ENCODE data around the gene CDH11. TPM values are rescaled to one million over a fixed set of nuclear protein-coding genes. Genes with fewer than 3 reads are reported as not detected.

Gene CDH11, protein sequence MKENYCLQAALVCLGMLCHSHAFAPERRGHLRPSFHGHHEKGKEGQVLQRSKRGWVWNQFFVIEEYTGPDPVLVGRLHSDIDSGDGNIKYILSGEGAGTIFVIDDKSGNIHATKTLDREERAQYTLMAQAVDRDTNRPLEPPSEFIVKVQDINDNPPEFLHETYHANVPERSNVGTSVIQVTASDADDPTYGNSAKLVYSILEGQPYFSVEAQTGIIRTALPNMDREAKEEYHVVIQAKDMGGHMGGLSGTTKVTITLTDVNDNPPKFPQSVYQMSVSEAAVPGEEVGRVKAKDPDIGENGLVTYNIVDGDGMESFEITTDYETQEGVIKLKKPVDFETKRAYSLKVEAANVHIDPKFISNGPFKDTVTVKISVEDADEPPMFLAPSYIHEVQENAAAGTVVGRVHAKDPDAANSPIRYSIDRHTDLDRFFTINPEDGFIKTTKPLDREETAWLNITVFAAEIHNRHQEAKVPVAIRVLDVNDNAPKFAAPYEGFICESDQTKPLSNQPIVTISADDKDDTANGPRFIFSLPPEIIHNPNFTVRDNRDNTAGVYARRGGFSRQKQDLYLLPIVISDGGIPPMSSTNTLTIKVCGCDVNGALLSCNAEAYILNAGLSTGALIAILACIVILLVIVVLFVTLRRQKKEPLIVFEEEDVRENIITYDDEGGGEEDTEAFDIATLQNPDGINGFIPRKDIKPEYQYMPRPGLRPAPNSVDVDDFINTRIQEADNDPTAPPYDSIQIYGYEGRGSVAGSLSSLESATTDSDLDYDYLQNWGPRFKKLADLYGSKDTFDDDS
- total RNA-seq, result 28.5 and 31.7 TPM in 2 replicates
- long read RNA-seq, full-length matches to known transcripts, result 16 of 28 reads
- long read RNA-seq, partial matches to known transcripts, result 5 of 28 reads
- long read RNA-seq, other reads (novel, unspliced or antisense), result 7 of 28 reads

DNA sequence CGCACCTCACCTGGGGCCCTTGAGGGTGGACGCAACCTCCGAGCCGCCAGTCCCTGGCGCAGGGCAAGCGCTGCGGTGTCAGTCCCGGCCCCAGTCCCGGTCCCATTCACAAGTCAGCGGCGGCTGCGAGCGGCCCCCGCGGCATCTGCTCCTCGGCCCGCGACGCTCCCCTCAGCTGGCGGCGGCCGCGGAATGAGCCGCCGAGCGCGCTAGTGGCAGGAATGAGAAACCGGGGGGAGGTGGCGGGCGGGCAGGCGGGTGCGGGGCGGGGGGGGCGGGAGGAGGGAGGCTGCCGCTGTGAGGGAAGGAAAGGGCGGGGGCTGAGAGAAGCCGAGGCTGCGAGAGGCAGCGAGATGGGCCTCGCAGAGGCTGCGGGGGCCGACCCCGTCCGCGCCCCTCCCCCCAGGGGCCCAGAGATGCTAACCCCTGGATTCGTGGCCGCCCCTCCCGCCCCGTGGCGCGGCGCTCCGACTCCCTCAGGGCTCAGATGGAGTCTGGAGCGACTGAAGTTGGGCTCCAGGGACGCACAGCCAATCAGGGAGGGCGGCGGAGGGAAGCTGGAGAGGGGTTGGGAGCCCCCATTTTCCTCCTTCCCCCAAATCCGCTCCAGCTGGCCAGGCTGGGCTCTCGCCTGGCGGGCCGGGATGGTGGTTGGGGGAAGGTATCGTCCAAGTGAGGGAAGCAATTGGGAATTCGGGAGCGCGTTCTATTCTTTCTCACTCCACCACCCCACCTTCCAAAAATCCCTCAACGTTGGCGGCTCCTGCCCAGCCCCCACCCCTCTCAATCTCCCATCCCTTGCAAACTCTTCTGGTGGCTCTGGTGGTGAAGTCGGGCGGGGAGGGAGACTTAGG lies at the start of gene CDH11:
Gene CDH11, minus strand, starts transcription at position 194 of the 854 bp plus-strand sequence. CDS start 117,194 bp downstream, outside the sequence.
- Mint-ChIP-seq H3K27me3 (ENCODE audit: low read depth) (peaks cover 87% of the 10 kb centered on the region), H3K9me3 (no peaks in the 10 kb centered on the region), H3K36me3 (ENCODE audit: low read depth) (no peaks in the 10 kb centered on the region), H3K27ac (ENCODE audit: unreplicated experiment) (peak within 1 kb of the TSS; percentile 60), H3K4me1 (peaks cover 47% of the 10 kb centered on the region), H3K4me3 (peak within 1 kb of the TSS; percentile 88)
- DNase-seq (ENCODE audit: low read depth, low spot score), result peak; percentile 30
- TF ChIP-seq, protein P1, sequence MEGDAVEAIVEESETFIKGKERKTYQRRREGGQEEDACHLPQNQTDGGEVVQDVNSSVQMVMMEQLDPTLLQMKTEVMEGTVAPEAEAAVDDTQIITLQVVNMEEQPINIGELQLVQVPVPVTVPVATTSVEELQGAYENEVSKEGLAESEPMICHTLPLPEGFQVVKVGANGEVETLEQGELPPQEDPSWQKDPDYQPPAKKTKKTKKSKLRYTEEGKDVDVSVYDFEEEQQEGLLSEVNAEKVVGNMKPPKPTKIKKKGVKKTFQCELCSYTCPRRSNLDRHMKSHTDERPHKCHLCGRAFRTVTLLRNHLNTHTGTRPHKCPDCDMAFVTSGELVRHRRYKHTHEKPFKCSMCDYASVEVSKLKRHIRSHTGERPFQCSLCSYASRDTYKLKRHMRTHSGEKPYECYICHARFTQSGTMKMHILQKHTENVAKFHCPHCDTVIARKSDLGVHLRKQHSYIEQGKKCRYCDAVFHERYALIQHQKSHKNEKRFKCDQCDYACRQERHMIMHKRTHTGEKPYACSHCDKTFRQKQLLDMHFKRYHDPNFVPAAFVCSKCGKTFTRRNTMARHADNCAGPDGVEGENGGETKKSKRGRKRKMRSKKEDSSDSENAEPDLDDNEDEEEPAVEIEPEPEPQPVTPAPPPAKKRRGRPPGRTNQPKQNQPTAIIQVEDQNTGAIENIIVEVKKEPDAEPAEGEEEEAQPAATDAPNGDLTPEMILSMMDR (conservative IDR thresholded peaks at IDR 0.05), result peak; percentile 54

DNA sequence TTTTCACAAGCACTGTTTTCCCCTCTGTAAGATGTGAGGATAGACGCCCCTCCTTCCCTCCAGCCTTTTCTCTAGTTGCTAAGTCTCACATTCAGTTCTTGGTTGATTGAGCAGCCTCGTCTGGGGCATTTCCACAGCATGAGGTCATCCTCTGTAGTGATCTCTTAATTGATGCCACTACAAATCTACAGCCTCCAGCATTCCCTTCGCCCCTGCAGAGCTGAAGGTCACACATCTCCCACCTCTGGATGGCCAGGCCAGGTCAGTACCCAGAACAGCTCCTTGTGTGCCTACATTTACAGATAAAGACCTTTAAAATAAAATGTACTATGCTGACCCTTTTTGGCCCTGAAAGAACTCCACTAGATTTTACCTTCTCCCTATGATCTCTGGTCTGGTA lies 32.5 kb upstream of the CDH11 start:
- no peak overlapping the region for H3K27ac Mint-ChIP-seq (ENCODE audit: unreplicated experiment)
- DNase-seq (ENCODE audit: low read depth, low spot score), result no peak
- H3K4me1 Mint-ChIP-seq, result peaks cover 10% of the 10 kb centered on the region
- no peaks in the 10 kb centered on the region for H3K27me3 Mint-ChIP-seq (ENCODE audit: low read depth)
- no peaks in the 10 kb centered on the region for H3K36me3 Mint-ChIP-seq (ENCODE audit: low read depth)
- no peak overlapping the region for H3K4me3 Mint-ChIP-seq
- TF ChIP-seq, protein P1 (conservative IDR thresholded peaks at IDR 0.05), result no peak
- H3K9me3 Mint-ChIP-seq, result no peaks in the 10 kb centered on the region

DNA sequence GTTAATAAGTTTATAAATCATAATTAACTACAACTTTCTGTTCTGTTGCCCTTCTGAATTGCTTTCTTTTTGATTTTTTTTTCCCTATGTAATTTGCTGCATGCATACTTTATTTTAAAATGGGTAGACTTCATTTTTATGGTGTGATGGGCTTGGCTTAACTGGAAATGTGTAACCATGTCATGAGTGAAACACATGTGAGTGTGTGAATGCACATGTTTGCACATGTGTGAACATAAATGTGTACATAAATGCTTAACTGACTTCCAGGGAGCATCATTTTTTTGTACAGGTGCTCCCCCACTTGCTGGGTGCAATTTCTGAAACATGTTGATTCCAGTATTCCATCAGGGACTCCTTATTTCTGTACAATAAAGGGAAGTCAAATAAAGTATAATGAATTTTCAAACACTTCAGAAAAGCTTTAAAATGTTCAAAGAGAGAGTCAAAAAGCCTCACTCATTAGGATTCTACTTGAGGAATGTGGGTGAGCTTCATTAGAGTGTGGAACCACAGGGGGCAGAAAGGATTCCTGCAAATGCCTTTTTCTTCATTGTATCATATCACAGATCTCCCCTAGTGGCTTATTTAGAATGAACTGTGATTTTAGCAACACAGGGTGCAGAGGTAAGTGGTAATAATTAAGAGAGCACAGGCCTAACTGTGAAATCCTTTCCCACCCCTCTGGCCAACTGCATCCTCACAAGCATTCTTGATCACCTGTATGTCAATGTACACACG lies 31.7 kb upstream of the CDH11 start:
- Mint-ChIP-seq H3K4me1 (peaks cover 10% of the 10 kb centered on the region), H3K4me3 (no peak overlapping the region), H3K27me3 (ENCODE audit: low read depth) (peaks cover 2% of the 10 kb centered on the region), H3K9me3 (no peaks in the 10 kb centered on the region), H3K27ac (ENCODE audit: unreplicated experiment) (no peak overlapping the region), H3K36me3 (ENCODE audit: low read depth) (no peaks in the 10 kb centered on the region)
- TF ChIP-seq, protein P1 (conservative IDR thresholded peaks at IDR 0.05), result no peak
- DNase-seq (ENCODE audit: low read depth, low spot score), result no peak

DNA sequence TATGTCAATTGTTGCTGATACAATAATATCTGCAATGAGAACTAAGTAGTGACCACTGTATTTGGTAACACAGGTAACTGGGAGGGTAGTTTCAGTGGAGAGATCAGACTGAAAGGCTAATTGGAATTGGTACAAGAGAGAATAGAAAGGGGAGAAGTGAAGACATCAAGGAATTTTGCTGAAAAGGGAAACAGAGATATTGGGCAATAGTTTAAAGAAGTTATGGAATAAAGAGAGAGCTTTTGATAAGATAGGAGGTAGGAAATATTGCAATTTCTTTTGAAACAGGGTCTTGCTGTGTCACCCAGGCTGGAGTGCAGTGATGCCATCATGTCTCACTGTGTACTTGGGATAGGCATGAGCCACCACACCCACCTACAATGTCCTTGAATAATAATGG lies 26.9 kb upstream of the CDH11 start:
- peaks cover under 1% of the 10 kb centered on the region for H3K4me1 Mint-ChIP-seq
- no peaks in the 10 kb centered on the region for H3K36me3 Mint-ChIP-seq (ENCODE audit: low read depth)
- no peak for DNase-seq (ENCODE audit: low read depth, low spot score)
- TF ChIP-seq, protein P1 (conservative IDR thresholded peaks at IDR 0.05), result no peak
- H3K9me3 Mint-ChIP-seq, result no peaks in the 10 kb centered on the region
- no peak overlapping the region for H3K4me3 Mint-ChIP-seq
- H3K27me3 Mint-ChIP-seq (ENCODE audit: low read depth), result peaks cover 6% of the 10 kb centered on the region
- no peak overlapping the region for H3K27ac Mint-ChIP-seq (ENCODE audit: unreplicated experiment)
